HEK293 (cell line): ENCODE results near the gene CADPS.

Experiments
- SP7 ChIP-seq: fragments of 450-650 bp; formaldehyde crosslinking; IDR thresholded peaks from 2 replicates; pipeline ENCODE4 v1.5.1; 2016; ENCODE audit warnings: missing biosample characterization, missing genetic modification characterization
- YY1 ChIP-seq: fragments of 450-650 bp; formaldehyde crosslinking; IDR thresholded peaks from 2 replicates; pipeline ENCODE4 v1.5.1; 2018; ENCODE audit warnings: missing biosample characterization, missing genetic modification characterization
- ZBTB1 ChIP-seq: fragments of 450-650 bp; formaldehyde crosslinking; IDR thresholded peaks from 2 replicates; pipeline ENCODE4 v1.5.1; 2016; ENCODE audit warnings: missing biosample characterization, missing genetic modification characterization

DNA sequence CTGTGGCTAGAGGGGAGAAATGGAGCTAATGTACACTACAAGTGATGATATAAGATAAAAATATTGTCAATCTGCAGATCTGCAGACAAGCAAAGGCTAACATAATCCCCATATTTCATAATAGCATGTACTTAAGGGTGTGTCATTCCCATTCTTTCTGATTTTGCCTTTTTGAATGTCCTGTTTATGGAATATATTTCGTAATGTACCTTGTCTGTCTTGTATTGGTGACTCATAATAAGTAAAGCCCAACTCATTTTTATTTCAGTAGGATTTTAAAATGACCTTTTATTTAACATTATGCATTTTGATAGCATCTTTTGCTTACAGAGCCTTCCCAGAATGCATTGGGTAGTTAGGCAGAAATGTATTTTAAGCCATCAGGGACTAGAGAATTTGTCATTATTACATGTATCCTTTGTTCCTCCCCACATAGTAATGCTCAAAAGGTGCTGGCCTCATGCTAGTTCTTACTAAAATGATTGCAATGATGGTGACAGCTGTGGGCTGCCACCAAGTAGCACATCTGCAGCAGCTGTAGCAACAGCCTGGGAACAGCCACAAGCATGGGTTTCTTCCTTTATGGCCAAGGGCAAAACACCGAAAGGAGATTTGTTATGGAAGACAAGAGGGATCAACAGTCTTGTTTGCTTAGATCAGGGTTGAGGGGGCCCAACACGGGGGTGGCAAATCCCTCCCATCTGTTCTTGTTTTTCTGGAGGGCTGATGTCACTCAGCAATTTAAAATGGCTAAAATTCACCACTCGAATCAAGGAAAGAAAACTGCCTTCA lies 188.5 kb downstream of the CADPS start:
- TF ChIP-seq ZBTB1: no peak
- TF ChIP-seq YY1: no peak
- TF ChIP-seq SP7 (tag by site-specific recombination): no peak
